Measurements from ENCODE around the gene NINJ1. TPM values are rescaled to one million over a fixed set of nuclear protein-coding genes. Genes with fewer than 3 reads are reported as not detected.

Gene NINJ1
- total RNA-seq, 4 donors from 2014 or later = 20.6 to 87.4 (median 44.2) TPM

DNA sequence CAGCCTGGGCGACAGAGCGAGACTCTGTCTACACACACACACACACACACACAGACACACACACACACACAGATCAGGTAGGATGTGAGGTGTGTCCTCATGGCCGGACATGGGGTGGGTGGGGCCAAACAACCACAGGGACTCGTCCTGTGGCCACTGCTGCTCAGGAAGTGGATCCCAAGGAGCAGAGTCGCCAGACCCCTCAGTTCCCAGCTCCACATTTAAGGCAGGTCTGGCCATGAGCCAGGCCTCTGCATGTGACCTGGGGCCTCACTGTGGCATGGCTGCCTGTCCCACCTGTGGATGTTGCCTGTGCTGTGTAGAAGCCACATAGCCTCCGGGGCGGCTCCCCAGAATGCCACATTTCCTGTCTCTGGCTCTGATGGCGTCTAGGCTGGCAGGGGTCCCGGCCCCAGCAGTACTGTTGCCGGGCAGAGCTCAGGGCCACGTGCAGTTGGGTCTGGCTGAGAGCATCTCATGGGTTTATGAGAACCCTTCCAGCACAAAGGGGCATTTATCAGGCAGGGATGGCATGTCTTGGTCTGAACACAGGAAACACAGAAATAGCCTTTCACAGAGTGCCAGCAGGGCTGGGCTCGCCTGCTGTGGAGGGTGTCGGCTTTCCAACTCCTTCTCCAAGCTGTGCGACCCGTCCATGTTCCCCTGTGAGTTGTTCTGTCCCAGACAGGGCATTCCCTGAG, 9.9 kb upstream of the NINJ1 start:
- Histone ChIP-seq H3K36me3 (no peaks in the 10 kb centered on the region), H3K27ac (no peak overlapping the region), H3K9me3 (no peaks in the 10 kb centered on the region), H3K27me3 (no peaks in the 10 kb centered on the region), H3K4me3 (no peak overlapping the region), H3K4me1 (no peaks in the 10 kb centered on the region)
- TF ChIP-seq, protein P1, sequence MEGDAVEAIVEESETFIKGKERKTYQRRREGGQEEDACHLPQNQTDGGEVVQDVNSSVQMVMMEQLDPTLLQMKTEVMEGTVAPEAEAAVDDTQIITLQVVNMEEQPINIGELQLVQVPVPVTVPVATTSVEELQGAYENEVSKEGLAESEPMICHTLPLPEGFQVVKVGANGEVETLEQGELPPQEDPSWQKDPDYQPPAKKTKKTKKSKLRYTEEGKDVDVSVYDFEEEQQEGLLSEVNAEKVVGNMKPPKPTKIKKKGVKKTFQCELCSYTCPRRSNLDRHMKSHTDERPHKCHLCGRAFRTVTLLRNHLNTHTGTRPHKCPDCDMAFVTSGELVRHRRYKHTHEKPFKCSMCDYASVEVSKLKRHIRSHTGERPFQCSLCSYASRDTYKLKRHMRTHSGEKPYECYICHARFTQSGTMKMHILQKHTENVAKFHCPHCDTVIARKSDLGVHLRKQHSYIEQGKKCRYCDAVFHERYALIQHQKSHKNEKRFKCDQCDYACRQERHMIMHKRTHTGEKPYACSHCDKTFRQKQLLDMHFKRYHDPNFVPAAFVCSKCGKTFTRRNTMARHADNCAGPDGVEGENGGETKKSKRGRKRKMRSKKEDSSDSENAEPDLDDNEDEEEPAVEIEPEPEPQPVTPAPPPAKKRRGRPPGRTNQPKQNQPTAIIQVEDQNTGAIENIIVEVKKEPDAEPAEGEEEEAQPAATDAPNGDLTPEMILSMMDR (IDR thresholded peaks at IDR 0.05) = no peak
- TF ChIP-seq POLR2A (IDR thresholded peaks at IDR 0.05) = no peak
- no peak for DNase-seq
- intact Hi-C loops (cut with DNase I; ENCODE audit: low total_unique reads) = no loop called here

DNA sequence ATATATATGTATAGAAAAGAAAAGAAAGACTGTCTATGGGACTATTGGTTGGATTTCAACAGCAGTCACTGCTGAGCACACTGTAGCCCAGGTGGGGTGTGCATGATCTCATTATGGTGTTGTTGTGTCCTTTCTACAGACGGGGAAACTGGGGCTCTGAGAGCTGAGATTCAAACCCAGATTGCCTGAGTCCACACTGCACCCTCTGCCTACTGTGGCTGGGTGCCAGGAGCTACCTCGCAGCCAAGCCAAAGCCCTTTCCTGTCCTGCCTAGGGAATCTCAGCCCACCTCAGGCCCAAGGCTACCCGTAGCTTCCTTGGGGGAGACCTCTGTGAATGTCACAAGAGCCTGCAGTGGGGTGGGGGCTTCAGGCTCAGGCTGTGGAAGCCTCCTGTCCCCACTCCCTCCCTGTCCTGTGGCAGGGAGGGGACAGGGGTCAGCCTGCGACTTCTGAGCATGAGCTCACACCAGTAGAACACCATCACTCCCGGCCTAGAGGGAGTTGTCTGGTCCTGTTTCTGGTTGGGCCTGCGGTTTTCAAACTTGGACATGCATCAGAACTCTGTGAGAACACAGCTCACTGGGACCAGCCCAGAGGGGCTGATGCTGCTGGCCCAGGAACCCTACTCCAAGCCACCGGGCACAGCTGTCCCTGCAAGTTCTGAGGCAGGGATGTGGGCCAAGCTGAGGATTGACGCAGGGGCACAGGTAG, 7.9 kb upstream of the NINJ1 start:
- no peak for DNase-seq
- Histone ChIP-seq H3K27ac (no peak overlapping the region), H3K27me3 (no peaks in the 10 kb centered on the region), H3K9me3 (no peaks in the 10 kb centered on the region), H3K4me3 (no peak overlapping the region), H3K4me1 (no peaks in the 10 kb centered on the region), H3K36me3 (no peaks in the 10 kb centered on the region)
- no peak for TF ChIP-seq POLR2A (IDR thresholded peaks at IDR 0.05)
- TF ChIP-seq, protein P1 (IDR thresholded peaks at IDR 0.05) = no peak
- intact Hi-C loops (cut with DNase I; ENCODE audit: low total_unique reads) = no loop called here

DNA sequence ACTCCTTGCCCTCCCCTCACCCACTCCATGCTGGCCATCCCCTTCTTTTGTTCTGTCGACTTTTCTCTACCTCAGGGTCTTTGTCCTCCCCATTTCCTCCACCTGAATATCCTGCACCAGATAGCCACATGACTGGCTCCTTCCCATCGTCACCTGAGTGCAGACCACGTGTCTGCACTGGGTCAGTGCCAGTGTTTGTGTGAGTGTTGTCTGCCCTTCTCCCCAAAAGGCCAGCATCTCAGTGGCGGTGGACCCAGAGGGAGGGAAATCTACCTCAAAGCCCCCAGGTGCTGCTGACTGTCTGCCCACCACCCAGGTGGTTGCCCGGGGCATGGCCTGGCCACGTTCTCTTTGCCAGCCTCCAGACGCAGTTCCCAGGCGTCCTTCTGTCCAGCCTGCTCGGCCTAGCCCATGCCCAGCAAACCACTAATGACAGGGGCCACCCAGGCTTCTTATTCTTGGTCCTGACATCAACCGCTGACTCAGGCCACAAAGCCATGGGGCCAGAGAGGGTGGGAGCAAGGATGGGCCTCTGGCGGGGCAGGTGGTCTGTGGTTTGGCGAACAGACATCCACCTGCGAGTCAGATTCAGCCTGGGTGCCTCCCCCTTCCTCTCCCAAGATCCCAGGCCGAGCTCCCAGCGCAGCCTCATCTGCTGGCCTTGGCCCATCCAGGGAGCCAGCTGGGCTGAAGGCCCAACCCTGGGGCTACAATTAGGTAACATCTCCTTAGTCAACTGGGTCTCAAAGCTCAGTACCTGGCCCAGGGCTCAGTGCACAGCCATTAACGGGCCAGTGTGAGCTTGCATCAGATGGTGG, 5.5 kb upstream of the NINJ1 start:
- no peak for DNase-seq
- Histone ChIP-seq H3K36me3 (no peaks in the 10 kb centered on the region), H3K4me1 (peaks cover 0 to 11% of the 10 kb centered on the region in 2 donors), H3K4me3 (no peak overlapping the region), H3K27me3 (no peaks in the 10 kb centered on the region), H3K27ac (no peak overlapping the region), H3K9me3 (no peaks in the 10 kb centered on the region)
- TF ChIP-seq POLR2A (IDR thresholded peaks at IDR 0.05) = no peak
- TF ChIP-seq, protein P1 (IDR thresholded peaks at IDR 0.05) = no peak
- intact Hi-C loops (cut with DNase I; ENCODE audit: low total_unique reads) = no loop called here

DNA sequence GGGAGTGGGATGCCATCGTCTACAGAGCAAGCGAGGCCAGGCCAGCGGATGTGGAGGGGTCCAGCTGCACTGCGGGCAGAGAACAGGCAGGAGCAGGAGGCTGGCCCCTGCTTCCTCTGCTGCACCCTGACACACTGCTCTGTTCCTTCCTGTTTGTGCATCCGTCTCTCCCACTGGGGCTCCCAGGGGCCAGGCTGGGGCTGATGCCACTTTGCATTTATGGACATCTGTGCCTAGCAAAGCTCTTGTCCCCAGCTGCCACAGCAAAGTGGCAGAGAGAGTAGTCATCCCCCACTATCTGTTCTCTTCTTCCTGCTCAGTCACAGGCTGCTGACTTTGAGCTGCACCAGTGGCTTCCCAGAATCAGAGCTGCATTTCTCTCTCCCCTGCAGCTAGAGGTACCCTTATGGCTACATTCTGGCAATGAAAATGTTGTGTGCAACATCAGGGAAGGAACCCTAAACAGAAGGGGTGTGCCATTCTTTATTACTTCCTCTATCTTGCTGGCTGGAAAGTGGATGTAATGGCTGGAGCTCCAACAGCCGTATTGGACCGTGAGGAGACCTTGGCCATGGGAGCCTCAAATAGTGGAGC, 4.2 kb upstream of the NINJ1 start:
- Histone ChIP-seq H3K4me3 (no peak overlapping the region), H3K27me3 (no peaks in the 10 kb centered on the region), H3K4me1 (peaks cover 0 to 12% of the 10 kb centered on the region in 2 donors), H3K27ac (no peak overlapping the region), H3K36me3 (no peaks in the 10 kb centered on the region), H3K9me3 (no peaks in the 10 kb centered on the region)
- TF ChIP-seq, protein P1 (IDR thresholded peaks at IDR 0.05) = no peak
- no peak for TF ChIP-seq POLR2A (IDR thresholded peaks at IDR 0.05)
- no peak for DNase-seq
- intact Hi-C loops (cut with DNase I; ENCODE audit: low total_unique reads) = no loop called here
